Astrocyte (in vitro differentiated cells and primary cell): Measurements from ENCODE around the gene ZBTB16. TPM values are rescaled to one million over a fixed set of nuclear protein-coding genes. Genes with fewer than 3 reads are reported as not detected.

Experiments used
- DNase-seq: peaks from one replicate; pipeline ENCODE4 v3.0.0-alpha.2; 2010; ENCODE audit warnings: low read depth
- FAIRE-seq: peaks from 2 replicates; lab custom pipeline; 2011; peaks lifted over from hg19 to GRCh38; lab: Jason Lieb, UNC
- H2AFZ ChIP-seq: 2 replicates; pipeline ENCODE4 v1.6.0; 2012; ENCODE audit warnings: low read depth, low read length, inconsistent platforms
- H3K27ac ChIP-seq: 2 replicates; pipeline ENCODE4 v1.5.1; 2011; ENCODE audit warnings: low read depth, low read length, inconsistent platforms
- H3K27me3 ChIP-seq: 2 replicates; pipeline ENCODE4 v1.6.0; 2011; ENCODE audit warnings: low read length, inconsistent platforms; ENCODE audit not compliant: insufficient read depth
- H3K36me3 ChIP-seq: 2 replicates; pipeline ENCODE4 v1.5.1; 2011; ENCODE audit warnings: low read length, inconsistent platforms; ENCODE audit not compliant: insufficient read depth
- H3K4me1 ChIP-seq: 2 replicates; pipeline ENCODE4 v1.5.1; 2011; ENCODE audit warnings: low read length, inconsistent platforms; ENCODE audit not compliant: insufficient read depth
- H3K4me2 ChIP-seq: 2 replicates; pipeline ENCODE4 v1.6.0; 2012; ENCODE audit warnings: low read length, inconsistent platforms
- H3K4me3 ChIP-seq: 2 replicates; pipeline ENCODE4 v1.5.1; 2011; ENCODE audit warnings: low read depth, mild to moderate bottlenecking, low read length, inconsistent platforms; ENCODE audit not compliant: insufficient read depth
- H3K79me2 ChIP-seq: 2 replicates; pipeline ENCODE4 v1.6.0; 2012; ENCODE audit warnings: mild to moderate bottlenecking, low read length, inconsistent platforms; ENCODE audit not compliant: insufficient read depth
- H3K9ac ChIP-seq: 2 replicates; pipeline ENCODE4 v1.6.0; 2012; ENCODE audit warnings: mild to moderate bottlenecking, low read length, inconsistent platforms
- H3K9me3 ChIP-seq: 2 replicates; pipeline ENCODE4 v1.5.1; 2012; ENCODE audit warnings: low read depth, mild to moderate bottlenecking, low read length, inconsistent platforms; ENCODE audit not compliant: insufficient read depth
- H4K20me1 ChIP-seq: 2 replicates; pipeline ENCODE4 v1.6.0; 2012; ENCODE audit warnings: low read length, inconsistent platforms; ENCODE audit not compliant: insufficient read depth
- H3K27ac Mint-ChIP-seq: one replicate; pipeline ENCODE4 v1.8.0; 2021; ENCODE audit warnings: mild to moderate bottlenecking, mixed read lengths; ENCODE audit not compliant: unreplicated experiment
- H3K27me3 Mint-ChIP-seq: one replicate; pipeline ENCODE4 v1.8.0; 2021; ENCODE audit warnings: low read depth, mixed read lengths; ENCODE audit not compliant: unreplicated experiment
- H3K36me3 Mint-ChIP-seq: one replicate; pipeline ENCODE4 v1.8.0; 2021; ENCODE audit warnings: low read depth, mixed read lengths; ENCODE audit not compliant: unreplicated experiment
- H3K4me1 Mint-ChIP-seq: one replicate; pipeline ENCODE4 v1.8.0; 2021; ENCODE audit warnings: low read depth, mixed read lengths; ENCODE audit not compliant: unreplicated experiment
- H3K4me3 Mint-ChIP-seq: one replicate; pipeline ENCODE4 v1.8.0; 2021; ENCODE audit warnings: mild to moderate bottlenecking, moderate library complexity, mixed read lengths; ENCODE audit not compliant: unreplicated experiment
- H3K9me3 Mint-ChIP-seq: one replicate; pipeline ENCODE4 v1.8.0; 2021; ENCODE audit warnings: mild to moderate bottlenecking, mixed read lengths; ENCODE audit not compliant: unreplicated experiment
- CTCF ChIP-seq: IDR thresholded peaks from 2 replicates; pipeline ENCODE4 v1.5.1; 2011; ENCODE audit warnings: low read depth, mild to moderate bottlenecking, inconsistent platforms, low read length, moderate library complexity; ENCODE audit not compliant: insufficient read depth
- EZH2 ChIP-seq: IDR thresholded peaks from 2 replicates; pipeline ENCODE4 v1.6.1; 2012; ENCODE audit warnings: mild to moderate bottlenecking, low read length, inconsistent platforms; ENCODE audit not compliant: insufficient read depth
- total RNA-seq: library from RNA; stranded (reverse); gene quantifications from 2 replicates; pipeline ENCODE4 v1.2.1, GENCODE V29; 2021

The ZBTB16 gene
- total RNA-seq, 1 donor from 2014 or later, result 0.50 TPM

DNA sequence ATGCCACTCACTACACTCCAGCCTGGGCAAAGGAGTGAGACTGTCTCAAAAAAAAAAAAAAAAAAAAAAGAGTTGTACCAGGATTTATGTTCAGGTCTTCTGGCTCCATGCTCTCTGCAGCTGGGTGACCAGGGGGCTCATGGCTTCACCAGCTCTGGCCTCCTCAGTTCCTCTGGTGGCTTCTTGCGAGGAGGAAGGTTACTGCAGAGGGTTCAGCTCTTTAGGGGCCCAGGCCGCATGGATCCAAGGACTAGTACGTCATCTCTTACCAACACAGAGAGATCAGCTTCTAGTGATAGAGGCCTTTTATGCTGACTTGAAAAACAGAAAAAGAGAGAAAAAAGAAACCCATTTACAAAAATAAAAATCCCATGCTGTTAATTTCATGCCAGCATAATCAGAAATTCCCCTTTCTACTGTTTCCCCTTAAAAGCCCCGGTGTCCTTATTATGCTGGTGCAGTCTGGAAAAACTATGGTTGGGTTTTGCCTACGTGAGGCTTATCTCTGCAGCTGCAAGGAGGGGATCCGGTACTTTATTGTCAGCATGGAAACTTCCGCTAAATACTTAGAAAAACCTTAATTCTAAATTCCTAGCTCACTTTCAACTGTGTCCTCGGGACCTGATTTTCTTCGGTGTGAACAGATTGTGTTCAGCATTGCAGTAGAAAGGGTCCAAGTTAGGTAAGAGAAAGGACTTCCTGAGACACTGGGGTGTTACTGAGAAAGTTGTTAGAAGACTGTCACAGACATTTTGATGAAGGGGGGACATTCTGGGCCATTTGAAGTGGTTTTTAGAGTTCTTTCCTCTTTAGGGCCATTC, 13.7 kb downstream of the ZBTB16 start:
- Histone ChIP-seq H3K27ac (no peak overlapping the region), H3K9me3 (no peaks in the 10 kb centered on the region), H2AFZ (no peak overlapping the region), H3K79me2 (no peaks in the 10 kb centered on the region), H3K27me3 (peaks cover 38% of the 10 kb centered on the region), H4K20me1 (no peaks in the 10 kb centered on the region), H3K36me3 (no peaks in the 10 kb centered on the region), H3K9ac (no peak overlapping the region), H3K4me3 (no peak overlapping the region), H3K4me1 (no peaks in the 10 kb centered on the region), H3K4me2 (no peak overlapping the region)
- FAIRE-seq (no peak), DNase-seq (no peak)
- no peak for TF ChIP-seq EZH2
- TF ChIP-seq CTCF, result no peak
- Mint-ChIP-seq H3K27me3 (peaks cover 20% of the 10 kb centered on the region), H3K4me1 (peaks cover 9% of the 10 kb centered on the region), H3K9me3 (no peaks in the 10 kb centered on the region), H3K27ac (no peak overlapping the region), H3K4me3 (no peak overlapping the region), H3K36me3 (no peaks in the 10 kb centered on the region)

DNA sequence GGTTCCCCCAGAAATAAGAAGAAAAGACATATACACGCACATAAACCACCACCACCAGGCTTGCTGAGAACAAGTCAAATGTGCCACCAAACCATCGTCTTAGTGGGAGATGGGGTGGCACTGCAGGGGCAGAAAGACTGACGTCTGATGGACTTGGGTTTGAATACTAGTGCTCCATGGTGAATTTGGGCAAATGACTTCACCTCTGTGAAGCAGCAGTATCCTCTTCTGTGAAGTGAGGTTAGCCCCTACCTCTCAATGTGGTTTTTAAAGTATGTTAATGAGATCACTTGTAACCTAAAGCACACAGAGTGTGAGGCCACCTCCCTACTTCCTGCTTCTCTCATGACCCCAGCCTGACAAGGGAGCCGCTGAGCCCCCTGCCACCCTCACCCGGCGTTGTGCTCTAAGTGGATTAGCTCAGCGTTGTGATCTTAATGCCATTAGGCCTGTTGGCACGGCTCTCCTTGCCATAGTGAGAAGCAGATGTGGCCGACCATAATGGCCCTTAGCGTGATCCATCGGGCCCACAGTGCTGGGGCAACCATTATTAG, 14.4 kb downstream of the ZBTB16 start:
- Mint-ChIP-seq H3K9me3 (no peaks in the 10 kb centered on the region), H3K27me3 (peaks cover 15% of the 10 kb centered on the region), H3K4me3 (no peak overlapping the region), H3K4me1 (peaks cover 14% of the 10 kb centered on the region), H3K36me3 (no peaks in the 10 kb centered on the region), H3K27ac (no peak overlapping the region)
- Histone ChIP-seq H3K9ac (no peak overlapping the region), H3K27me3 (peaks cover 39% of the 10 kb centered on the region), H3K4me3 (no peak overlapping the region), H2AFZ (no peak overlapping the region), H3K9me3 (no peaks in the 10 kb centered on the region), H3K79me2 (no peaks in the 10 kb centered on the region), H4K20me1 (no peaks in the 10 kb centered on the region), H3K4me1 (no peaks in the 10 kb centered on the region), H3K36me3 (no peaks in the 10 kb centered on the region), H3K27ac (no peak overlapping the region), H3K4me2 (no peak overlapping the region)
- TF ChIP-seq EZH2 (no peak), CTCF (no peak)
- no peak for FAIRE-seq
- no peak for DNase-seq
